H1 (cell line): Measurements from ENCODE around the gene HK2. TPM values are rescaled to one million over a fixed set of nuclear protein-coding genes. Genes with fewer than 3 reads are reported as not detected.

Source experiments
- CREB1 ChIP-seq: IDR thresholded peaks from 2 replicates; pipeline ENCODE4 v1.6.1; 2012; ENCODE audit warnings: inconsistent platforms
- HDAC2 ChIP-seq, 2 experiments: fragments of 300-600 bp in 1 of 2; sonication (generic) in 1 of 2; IDR thresholded peaks; 2 replicates each; pipeline ENCODE4 v1.6.1; 2011 to 2012; ENCODE audit warnings: low read depth in 2 of 2, low read length in 2 of 2, mild to moderate bottlenecking in 2 of 2, moderate library complexity in 2 of 2, borderline replicate concordance in 1 of 2, inconsistent platforms in 1 of 2
- MAFK ChIP-seq: IDR thresholded peaks from 2 replicates; pipeline ENCODE4 v1.6.1; 2012; ENCODE audit warnings: low read depth, mild to moderate bottlenecking, improper control_type of control experiment, low read length
- SP2 ChIP-seq: IDR thresholded peaks from 2 replicates; pipeline ENCODE4 v1.6.1; 2012; ENCODE audit warnings: mild to moderate bottlenecking, low read length, inconsistent platforms
- TEAD4 ChIP-seq: IDR thresholded peaks from 2 replicates; pipeline ENCODE4 v1.6.1; 2012; ENCODE audit warnings: low read depth, low read length, inconsistent platforms, mixed read lengths
- polyA plus RNA-seq, 7 experiments: library from polyadenylated mRNA; depleted of rRNA in 3 of 7; stranded (reverse) in 5 of 7; unstranded in 2 of 7; fragments of >200 nt in 5 of 7; fragments of 200-250 nt in 2 of 7; gene quantifications; 1 replicate in 5 of 7; 2 replicates in 1 of 7; 4 replicates in 1 of 7; pipeline versions ENCODE4 v1.2.1 to v1.2.3, GENCODE V29; 2011 to 2013; ENCODE audit warnings: missing spikeins in 2 of 7, mixed read lengths in 2 of 7
- total RNA-seq: library from RNA; stranded (reverse); fragmentation: NEBNext Ultra II Directional; extraction: Animal tissue kit (Norgen Biotek cat#: 25700); gene quantifications from 2 replicates; pipeline ENCODE4 v1.2.1, GENCODE V29; 2021

HK2 gene
- total and polyA plus RNA-seq, 2 of the 8 experiments (the other 6 are each of a cell fraction or from before 2014, with no cell fraction given) = 22.1 to 61.9 TPM

- TF ChIP-seq HDAC2 (IDR thresholded peaks at IDR 0.05; ENCODE audit: borderline replicate concordance in 1 of 2, low read depth in 2 of 2, low read length in 2 of 2) (no peak), MAFK (no peak), SP2 (no peak), CREB1 (no peak), TEAD4 (no peak)
- TF ChIP-seq, all 59 proteins: peak for 0
Measured at GRCh38 chr2:74815941-74816340, 18.0 kb upstream of the HK2 start (continued).
